Fibroblast of lung (primary cell): Measurements from ENCODE around the gene ALPG. TPM values are rescaled to one million over a fixed set of nuclear protein-coding genes. Genes with fewer than 3 reads are reported as not detected.
"Not testable (repeated sequence)": the region's sequence is repeated elsewhere in the genome, so short reads cannot be mapped to it uniquely, and the experiment has no call there.

Experiments used
- DNase-seq, 2 donors: peaks; one replicate each; pipeline versions ENCODE4 v3.0.0 to v3.0.0-alpha.2; 2010; ENCODE audit warnings: low read depth in 2 of 2
- H2AFZ ChIP-seq: 2 replicates; pipeline ENCODE4 v1.5.1; 2012; ENCODE audit warnings: low read length, control low read depth, inconsistent platforms
- H3K27ac ChIP-seq: 2 replicates; pipeline ENCODE4 v1.5.1; 2011; ENCODE audit warnings: low read length, control low read depth; ENCODE audit not compliant: insufficient read depth
- H3K27me3 ChIP-seq: 2 replicates; pipeline ENCODE4 v1.5.1; 2011; ENCODE audit warnings: mild to moderate bottlenecking, low read length; ENCODE audit not compliant: control insufficient read depth, insufficient read depth
- H3K36me3 ChIP-seq: 2 replicates; pipeline ENCODE4 v1.5.1; 2011; ENCODE audit warnings: low read length; ENCODE audit not compliant: control insufficient read depth, insufficient read depth
- H3K4me1 ChIP-seq: 2 replicates; pipeline ENCODE4 v1.5.1; 2011; ENCODE audit warnings: low read length; ENCODE audit not compliant: control insufficient read depth, insufficient read depth; ENCODE audit errors: extremely low read depth
- H3K4me2 ChIP-seq: 2 replicates; pipeline ENCODE4 v1.5.1; 2011; ENCODE audit warnings: low read length, control low read depth; ENCODE audit not compliant: insufficient read depth; ENCODE audit errors: extremely low read depth
- H3K4me3 ChIP-seq, 4 experiments: fragments of 200-600 bp in 1 of 4; sonication (generic) in 1 of 4; replicated peaks in 1 of 4; 2 replicates each; pipeline ENCODE4 v1.5.1; 2011 to 2016; ENCODE audit warnings: low read length in 4 of 4, low read depth in 3 of 4, mild to moderate bottlenecking in 3 of 4, control low read depth in 2 of 4, inconsistent platforms in 1 of 4, mixed read lengths in 1 of 4; ENCODE audit not compliant: insufficient read depth in 1 of 4; ENCODE audit errors: control extremely low read depth in 1 of 4
- H3K79me2 ChIP-seq: 2 replicates; pipeline ENCODE4 v1.5.1; 2012; ENCODE audit warnings: mild to moderate bottlenecking, low read length, inconsistent platforms; ENCODE audit not compliant: control insufficient read depth, insufficient read depth
- H3K9ac ChIP-seq: 2 replicates; pipeline ENCODE4 v1.5.1; 2011; ENCODE audit warnings: mild to moderate bottlenecking, low read length, control low read depth; ENCODE audit not compliant: insufficient read depth
- H3K9me3 ChIP-seq: 2 replicates; pipeline ENCODE4 v1.5.1; 2012; ENCODE audit warnings: low read depth, low read length; ENCODE audit not compliant: control insufficient read depth, insufficient read depth
- H4K20me1 ChIP-seq: 2 replicates; pipeline ENCODE4 v1.5.1; 2011; ENCODE audit warnings: low read length; ENCODE audit not compliant: control insufficient read depth, insufficient read depth; ENCODE audit errors: extremely low read depth
- CTCF ChIP-seq, 2 donors: IDR thresholded peaks in 1 of 2; conservative IDR thresholded peaks in 1 of 2; 1 replicate in 1 of 2; 2 replicates in 1 of 2; pipeline ENCODE4 v1.5.1; 2011 to 2012; ENCODE audit warnings: low read length in 2 of 2, control low read depth in 1 of 2, inconsistent platforms in 1 of 2, low read depth in 1 of 2, mild to moderate bottlenecking in 1 of 2
- EZH2 ChIP-seq: IDR thresholded peaks from 2 replicates; pipeline ENCODE4 v1.5.1; 2012; ENCODE audit warnings: low read length, control low read depth, mild to moderate bottlenecking; ENCODE audit errors: missing control alignments
- polyA plus RNA-seq, 2 donors: library from polyadenylated mRNA; depleted of rRNA in 1 of 2; stranded (reverse) in 1 of 2; unstranded in 1 of 2; fragments of >200 nt; gene quantifications; 2 replicates each; pipeline ENCODE4 v1.2.1, GENCODE V29; 2011 to 2012; ENCODE audit warnings: missing spikeins in 1 of 2
- total RNA-seq: library from RNA; depleted of rRNA; stranded (reverse); fragments of >200 nt; gene quantifications from 2 replicates; pipeline ENCODE4 v1.2.1, GENCODE V29; 2014

The ALPG gene
- total and polyA plus RNA-seq, 2 donors (not counting 1 experiment from before 2014, with no cell fraction given) = not detected

GRCh38 chr2:232369126-232369951 lies 37.3 kb upstream of the ALPG start:
- Histone ChIP-seq H3K27me3 (no peaks in the 10 kb centered on the region), H3K9me3 (no peaks in the 10 kb centered on the region), H3K9ac (no peak overlapping the region), H3K4me1 (no peaks in the 10 kb centered on the region), H2AFZ (no peak overlapping the region), H3K27ac (no peak overlapping the region), H3K79me2 (no peaks in the 10 kb centered on the region), H4K20me1 (no peaks in the 10 kb centered on the region), H3K4me3 (no peak overlapping the region), H3K36me3 (no peaks in the 10 kb centered on the region), H3K4me2 (no peak overlapping the region)
- DNase-seq = no peak
- TF ChIP-seq EZH2 (no peak), CTCF (conservative IDR thresholded peaks at IDR 0.05 in 1 of 2, IDR thresholded peaks at IDR 0.05 in 1 of 2; ENCODE audit: low read depth in 1 of 2, low read length in 2 of 2) (no peak)

- not testable (repeated sequence) for DNase-seq, H3K27me3 ChIP-seq, H3K79me2 ChIP-seq, H3K27ac ChIP-seq, H2AFZ ChIP-seq, H4K20me1 ChIP-seq, H3K4me2 ChIP-seq, H3K9me3 ChIP-seq, H3K9ac ChIP-seq, H3K4me3 ChIP-seq, H3K36me3 ChIP-seq, H3K4me1 ChIP-seq
These were observed 36.6 kb upstream of the ALPG start for GRCh38 chr2:232370007-232370406.

- Histone ChIP-seq H4K20me1 (no peaks in the 10 kb centered on the region), H3K9me3 (no peaks in the 10 kb centered on the region), H3K9ac (no peak overlapping the region), H3K4me3 (no peak overlapping the region), H3K4me1 (no peaks in the 10 kb centered on the region), H3K79me2 (no peaks in the 10 kb centered on the region), H3K36me3 (no peaks in the 10 kb centered on the region), H3K4me2 (no peak overlapping the region), H3K27me3 (no peaks in the 10 kb centered on the region), H3K27ac (no peak overlapping the region), H2AFZ (no peak overlapping the region)
- TF ChIP-seq EZH2 = no peak
- no peak for TF ChIP-seq CTCF (conservative IDR thresholded peaks at IDR 0.05 in 1 of 2, IDR thresholded peaks at IDR 0.05 in 1 of 2; ENCODE audit: low read depth in 1 of 2, low read length in 2 of 2)
- DNase-seq = peak in 1 of 2 donors; percentile 17
These were observed 34.1 kb upstream of the ALPG start for GRCh38 chr2:232372231-232373208.
